Ovary (tissue), 7 donors: Measurements from ENCODE around the gene LASP1NB.
"Not testable (repeated sequence)": the region's sequence is repeated elsewhere in the genome, so short reads cannot be mapped to it uniquely, and the experiment has no call there.

ENCODE experiments used
- DNase-seq, 5 donors: peaks; one replicate each; pipeline ENCODE4 v3.0.0-alpha.2; 2019 to 2020
- H3K27ac ChIP-seq, 2 donors: fragments of 200-600 bp; one replicate each; pipeline versions ENCODE4 v1.5.1 to v1.8.0; 2019 to 2022
- H3K27me3 ChIP-seq: fragments of 200-600 bp; one replicate; pipeline ENCODE4 v1.8.0; 2022
- H3K36me3 ChIP-seq: fragments of 200-600 bp; sonication (generic); one replicate; pipeline ENCODE4 v1.5.1; 2019
- H3K4me1 ChIP-seq: one replicate; pipeline ENCODE4 v1.8.1; 2013; ENCODE audit warnings: mild to moderate bottlenecking, moderate library complexity; ENCODE audit not compliant: insufficient read depth
- H3K4me3 ChIP-seq: fragments of 200-600 bp; sonication (generic); one replicate; pipeline ENCODE4 v1.5.1; 2017
- H3K9me3 ChIP-seq, 2 donors: fragments of 200-600 bp in 1 of 2; sonication (generic) in 1 of 2; one replicate each; pipeline versions ENCODE4 v1.5.1 to v1.8.1; 2013 to 2019; ENCODE audit warnings: mild to moderate bottlenecking in 1 of 2, moderate library complexity in 1 of 2
- CTCF ChIP-seq, 3 donors: fragments of 450-650 bp in 2 of 3; fragments of 200-600 bp in 1 of 3; IDR thresholded peaks; one replicate each; pipeline versions ENCODE4 v1.5.1 to v1.8.0; 2016 to 2022; ENCODE audit warnings: antibody characterized with exemption in 3 of 3, mild to moderate bottlenecking in 1 of 3
- EP300 ChIP-seq: sonication (generic); formaldehyde crosslinking; IDR thresholded peaks from one replicate; pipeline ENCODE4 v1.6.1; 2017; ENCODE audit warnings: antibody characterized with exemption
- POLR2A ChIP-seq: fragments of 450-650 bp; IDR thresholded peaks from one replicate; pipeline ENCODE4 v1.6.1; 2017; ENCODE audit warnings: antibody characterized with exemption, mild to moderate bottlenecking, moderate library complexity
- WGBS, 3 donors: extraction: QIAGEN DNeasy Blood & Tissue Kit in 1 of 3; methylation state at CpG; one replicate each; pipeline versions ENCODE4 v1.1.5 to v1.1.7; 2013 to 2017; 5-methylcytosine and 5-hydroxymethylcytosine counted together
- intact Hi-C, 4 donors: fragments of 100-400 bp; cut with DNase I; formaldehyde crosslinking; loops; one replicate each; pipeline versions ENCODE4 v1.11.0 to v1.15.1; 2022 to 2023
- donor health status: DM: no; HTN: no; CAD: no; lungs with moderate emphysema.
- donor health status: DM: no; HTN: no; CAD: no.
- donor health status: Bipolar disorder and iron deficiency.
- donor health status: DM: no; HTN: no; CAD: no.
- donor health status: DM: yes; HTN: yes; CAD: no.

Gene LASP1NB

DNA sequence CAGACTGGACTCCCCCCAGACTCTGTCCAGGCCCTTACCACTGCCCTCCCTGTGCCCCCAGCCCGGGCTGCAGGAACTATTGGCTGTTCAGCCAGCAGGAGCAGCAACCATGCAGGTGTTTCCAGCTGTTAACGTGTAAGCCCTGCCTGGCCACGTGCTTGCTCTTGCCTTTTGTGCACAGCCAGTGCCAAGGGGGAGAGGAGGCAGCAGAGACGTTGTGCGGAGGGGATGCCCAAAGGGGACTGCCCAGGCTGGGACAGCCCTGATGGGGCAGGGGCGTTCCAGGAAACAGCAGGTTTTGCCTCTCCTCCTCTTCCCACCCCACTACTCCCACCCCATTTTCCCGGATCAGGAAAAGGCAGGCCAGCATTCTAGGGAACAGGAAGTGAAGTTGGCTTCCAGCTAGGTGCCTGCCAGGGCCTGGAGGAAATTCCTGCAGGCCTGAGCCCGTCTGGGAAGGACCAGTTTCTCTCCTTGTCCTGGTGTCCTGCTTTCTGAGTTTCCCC lies 16.7 kb upstream of the LASP1NB start:
- Histone ChIP-seq H3K4me1 (peaks cover 34% of the 10 kb centered on the region), H3K27ac (peak overlapping the region in 1 of 2 donors; percentile 31), H3K27me3 (no peaks in the 10 kb centered on the region), H3K9me3 (no peaks in the 10 kb centered on the region), H3K4me3 (no peak overlapping the region), H3K36me3 (no peaks in the 10 kb centered on the region)
- DNase-seq = peak in 4 of 5 donors; percentile 40 to 61 (median 48)
- WGBS, 3 donors = 5 to 17% (median 8%) methylated on average over 8 of the region's 8 CpGs
- intact Hi-C loops = no loop called here
- TF ChIP-seq CTCF (IDR thresholded peaks at IDR 0.05) (no peak), EP300 (no peak), POLR2A (no peak)

DNA sequence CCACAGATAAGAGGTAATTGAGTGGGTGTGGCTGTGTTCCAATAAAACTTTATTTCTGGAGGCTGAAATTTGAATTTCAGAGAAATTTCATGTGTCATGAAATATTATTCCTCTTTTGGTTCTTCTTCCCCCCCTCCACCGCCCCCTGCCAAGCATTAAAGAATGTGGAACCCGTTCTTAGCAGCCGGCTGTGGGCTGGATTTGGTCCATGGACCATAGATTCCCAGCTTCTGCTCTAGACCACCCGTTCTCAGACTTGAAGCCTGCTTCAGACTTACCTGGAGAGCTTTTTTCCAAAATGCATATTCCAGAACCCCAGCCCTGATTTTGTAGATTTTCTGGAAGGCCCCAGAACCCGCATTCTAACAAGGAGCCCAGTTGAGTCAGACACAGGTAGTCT lies 15.1 kb upstream of the LASP1NB start:
- peaks cover 36% of the 10 kb centered on the region for H3K4me1 ChIP-seq
- H3K27ac ChIP-seq = no peak overlapping the region
- WGBS, 3 donors = 53 to 79% (median 64%) methylated on average over 5 of the region's 5 CpGs
- no peaks in the 10 kb centered on the region for H3K27me3 ChIP-seq
- H3K9me3 ChIP-seq = no peaks in the 10 kb centered on the region
- no peaks in the 10 kb centered on the region for H3K36me3 ChIP-seq
- TF ChIP-seq EP300 (no peak), CTCF (IDR thresholded peaks at IDR 0.05) (no peak), POLR2A (no peak)
- intact Hi-C loops = no loop called here
- no peak overlapping the region for H3K4me3 ChIP-seq
- peak in 3 of 5 donors; percentile 4 to 9 (median 7) for DNase-seq

GRCh38 chr17:38911081-38911730 lies 14.2 kb upstream of the LASP1NB start:
- Histone ChIP-seq H3K27me3 (no peaks in the 10 kb centered on the region), H3K9me3 (no peaks in the 10 kb centered on the region), H3K4me1 (peaks cover 36% of the 10 kb centered on the region), H3K27ac (no peak overlapping the region), H3K36me3 (no peaks in the 10 kb centered on the region), H3K4me3 (no peak overlapping the region)
- DNase-seq = peak; percentile 10 to 31 (median 14)
- intact Hi-C loops = no loop called here
- no peak for TF ChIP-seq POLR2A
- no peak for TF ChIP-seq CTCF (IDR thresholded peaks at IDR 0.05)
- no peak for TF ChIP-seq EP300
- 69 to 75% (median 73%) methylated on average over 10 of the region's 10 CpGs for WGBS, 3 donors

GRCh38 chr17:38911731-38912081 lies 13.7 kb upstream of the LASP1NB start:
- 91 to 92% (median 91%) methylated on average over 8 of the region's 8 CpGs for whole genome bisulfite sequencing, 3 donors
- DNase-seq, H3K9me3 ChIP-seq, intact Hi-C loops, H3K27me3 ChIP-seq, H3K4me3 ChIP-seq, H3K36me3 ChIP-seq: not testable (repeated sequence)
- peaks cover 36% of the 10 kb centered on the region for H3K4me1 ChIP-seq
- peak overlapping the region in 1 of 2 donors; percentile 25 for H3K27ac ChIP-seq

DNA sequence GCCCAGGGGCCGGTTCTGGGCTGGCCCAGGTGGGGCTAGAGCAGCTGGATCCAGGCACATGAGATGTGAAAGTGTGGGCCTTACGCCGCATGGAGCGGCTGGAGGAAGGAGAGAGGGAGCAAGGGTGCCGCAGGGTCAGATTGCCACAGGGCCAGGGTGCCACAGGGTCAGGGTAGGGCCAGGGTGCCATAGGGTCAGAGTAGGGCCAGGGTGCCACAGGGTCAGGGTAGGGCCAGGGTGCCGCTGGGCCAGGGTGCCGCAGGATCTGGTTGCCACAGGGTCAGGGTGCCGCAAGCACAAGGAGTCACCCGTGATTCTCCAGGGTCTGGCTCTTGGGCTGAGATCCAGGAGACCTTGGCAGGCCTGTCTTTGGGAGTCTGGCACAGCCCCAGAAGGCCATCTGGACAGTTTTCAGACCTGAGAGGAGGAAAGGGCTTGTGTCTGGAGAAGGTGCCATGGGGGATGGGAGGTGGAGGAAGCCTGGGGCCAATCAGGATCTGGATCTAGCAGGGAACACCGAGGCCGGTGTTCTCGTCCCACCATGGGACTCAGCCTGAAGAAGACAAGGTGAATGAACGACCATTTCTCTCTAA lies 13.1 kb upstream of the LASP1NB start:
- peaks cover 36% of the 10 kb centered on the region for H3K4me1 ChIP-seq
- 15 to 27% (median 27%) methylated on average over 13 of the region's 13 CpGs for WGBS, 3 donors
- TF ChIP-seq CTCF (IDR thresholded peaks at IDR 0.05) = no peak
- TF ChIP-seq POLR2A = no peak
- no peak for TF ChIP-seq EP300
- peak; percentile 77 to 92 (median 86) for DNase-seq
- H3K9me3 ChIP-seq = no peaks in the 10 kb centered on the region
- peak overlapping the region in 1 of 2 donors; percentile 25 for H3K27ac ChIP-seq
- no peaks in the 10 kb centered on the region for H3K27me3 ChIP-seq
- H3K4me3 ChIP-seq = no peak overlapping the region
- H3K36me3 ChIP-seq = no peaks in the 10 kb centered on the region
- intact Hi-C loops = no loop called here
